Mammary epithelial cell (primary cell): ENCODE results near the gene FAXC.

Experiments
- CTCF ChIP-seq, 2 donors: IDR thresholded peaks in 1 of 2; conservative IDR thresholded peaks in 1 of 2; 2 replicates each; pipeline ENCODE4 v1.5.1; 2011 to 2012; ENCODE audit warnings: inconsistent platforms in 2 of 2, low read length in 2 of 2, mild to moderate bottlenecking in 2 of 2, control low read depth in 1 of 2, low read depth in 1 of 2; ENCODE audit not compliant: insufficient read depth in 1 of 2; ENCODE audit errors: extremely low read depth in 1 of 2
- EZH2 ChIP-seq: IDR thresholded peaks from 2 replicates; pipeline ENCODE4 v1.6.1; 2012; ENCODE audit warnings: low read length, inconsistent platforms, borderline replicate concordance

- TF ChIP-seq CTCF (conservative IDR thresholded peaks at IDR 0.05 in 1 of 2, IDR thresholded peaks at IDR 0.05 in 1 of 2; ENCODE audit: extremely low read depth in 1 of 2, insufficient read depth in 1 of 2, low read depth in 1 of 2, low read length in 2 of 2) = no peak
- no peak for TF ChIP-seq EZH2
These were observed 3.7 kb upstream of the FAXC start for GRCh38 chr6:99353126-99353525.
